ENCODE measurements around the gene GMCL2.
A peak's percentile ranks its signal among the peaks of the same experiment; 100 is the strongest.

The GMCL2 gene

DNA sequence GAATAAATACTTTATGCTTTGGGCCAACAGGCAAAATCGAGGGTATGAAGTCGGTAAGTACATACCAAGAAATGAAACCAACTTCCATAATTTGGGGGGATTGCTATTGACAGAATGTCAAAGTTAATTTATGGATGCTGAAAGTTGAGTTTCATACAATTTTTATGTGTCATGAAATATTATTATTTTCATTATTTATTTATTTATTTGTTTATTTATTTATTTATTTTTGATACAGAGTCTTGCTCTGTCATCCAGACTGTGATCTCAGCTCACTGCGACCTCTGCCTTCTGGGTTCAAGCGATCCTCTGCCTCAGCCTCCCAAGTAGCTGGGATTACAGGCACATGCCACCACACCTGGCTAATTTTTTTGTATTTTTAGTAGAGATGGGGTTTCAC, 4.5 kb upstream of the GMCL2 start:
- peaks cover 4% of the 10 kb centered on the region; the same call in 1 of the 2 replicates for H3K4me1 ChIP-seq (ENCODE audit: control insufficient read depth, low read length)
- H3K27me3 ChIP-seq (ENCODE audit: control insufficient read depth, low read length) = peaks cover 31% of the 10 kb centered on the region
- no peak overlapping the region for H3K4me3 ChIP-seq (ENCODE audit: low read length)
- H3K27ac ChIP-seq (ENCODE audit: low read depth, low read length) = no peak overlapping the region
- no peaks in the 10 kb centered on the region for H3K9me3 ChIP-seq (ENCODE audit: control insufficient read depth, insufficient read depth, low read length)
- no peaks in the 10 kb centered on the region for H4K20me1 ChIP-seq (ENCODE audit: control insufficient read depth, insufficient read depth, low read depth, low read length)
- TF ChIP-seq CTCF (IDR thresholded peaks at IDR 0.05; ENCODE audit: low read depth, low read length, poor library complexity, severe bottlenecking) (no peak), EZH2phosphoT487 (IDR thresholded peaks at IDR 0.05; ENCODE audit: borderline replicate concordance, low read length) (no peak)
- no peaks in the 10 kb centered on the region for H3F3A ChIP-seq (ENCODE audit: control insufficient read depth, insufficient read depth)
- H3K79me2 ChIP-seq (ENCODE audit: control insufficient read depth, low read length) = no peaks in the 10 kb centered on the region
- H3K9me2 ChIP-seq (replicated peaks; ENCODE audit: control insufficient read depth, low read length) = no peaks in the 10 kb centered on the region
- no peak overlapping the region for H3K4me2 ChIP-seq (ENCODE audit: low read length)
- H3K36me3 ChIP-seq (ENCODE audit: control insufficient read depth, low read length) = no peaks in the 10 kb centered on the region

DNA sequence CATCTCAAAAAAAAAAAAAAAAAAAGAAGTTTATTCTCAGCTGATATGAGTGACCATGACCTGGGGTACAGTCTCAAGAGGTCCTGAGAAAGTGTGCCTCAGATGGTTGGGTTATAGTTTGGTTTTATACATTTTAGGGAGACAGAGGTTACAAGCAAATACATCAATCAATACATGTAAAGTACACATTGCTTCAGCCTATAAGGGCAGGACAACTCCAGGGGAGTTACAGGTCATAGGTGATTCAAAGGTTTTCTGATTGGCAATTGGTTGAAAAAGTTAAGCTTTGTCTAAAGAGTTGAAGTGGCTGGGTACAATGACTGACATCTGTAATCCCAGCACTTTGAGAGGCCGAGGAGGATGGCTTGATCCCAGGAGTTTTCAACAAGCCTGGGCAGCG, 2.3 kb upstream of the GMCL2 start:
- H3K36me3 ChIP-seq (ENCODE audit: control insufficient read depth, low read length) = no peaks in the 10 kb centered on the region

GRCh38 chr5:178186427-178186826, 744 bp downstream of the GMCL2 start:
- Histone ChIP-seq H4K20me1 (ENCODE audit: control insufficient read depth, insufficient read depth, low read depth, low read length) (no peaks in the 10 kb centered on the region), H3K4me2 (ENCODE audit: low read length) (no peak overlapping the region), H3K27me3 (ENCODE audit: control insufficient read depth, low read length) (peaks cover 6% of the 10 kb centered on the region; the same call in 1 of the 2 replicates), H3K79me2 (ENCODE audit: control insufficient read depth, low read length) (no peaks in the 10 kb centered on the region), H3K36me3 (ENCODE audit: control insufficient read depth, low read length) (no peaks in the 10 kb centered on the region), H3K27ac (ENCODE audit: low read depth, low read length) (no peak overlapping the region), H3F3A (ENCODE audit: control insufficient read depth, insufficient read depth) (0 out of 2 replicates have a peak, but pooled peaks cover 2% of the 10 kb centered on the region), H3K4me3 (ENCODE audit: low read length) (no peak overlapping the region), H3K9me3 (ENCODE audit: control insufficient read depth, insufficient read depth, low read length) (no peaks in the 10 kb centered on the region), H3K9me2 (replicated peaks; ENCODE audit: control insufficient read depth, low read length) (no peaks in the 10 kb centered on the region), H3K4me1 (ENCODE audit: control insufficient read depth, low read length) (peaks cover 10% of the 10 kb centered on the region)
- TF ChIP-seq EZH2phosphoT487 (IDR thresholded peaks at IDR 0.05; ENCODE audit: borderline replicate concordance, low read length) (no peak), CTCF (IDR thresholded peaks at IDR 0.05; ENCODE audit: low read depth, low read length, poor library complexity, severe bottlenecking) (no peak)

More for the DNA sequence above, 2.3 kb upstream of the GMCL2 start:
- H3K4me2 ChIP-seq (ENCODE audit: low read length) = no peak overlapping the region
- no peak overlapping the region for H3K4me3 ChIP-seq (ENCODE audit: low read length)
- H3K9me2 ChIP-seq (replicated peaks; ENCODE audit: control insufficient read depth, low read length) = no peaks in the 10 kb centered on the region
- H4K20me1 ChIP-seq (ENCODE audit: control insufficient read depth, insufficient read depth, low read depth, low read length) = no peaks in the 10 kb centered on the region
- no peak overlapping the region for H3K27ac ChIP-seq (ENCODE audit: low read depth, low read length)
- H3K4me1 ChIP-seq (ENCODE audit: control insufficient read depth, low read length) = peaks cover 4% of the 10 kb centered on the region; the same call in 1 of the 2 replicates
- H3K79me2 ChIP-seq (ENCODE audit: control insufficient read depth, low read length) = no peaks in the 10 kb centered on the region
- no peak for TF ChIP-seq EZH2phosphoT487 (IDR thresholded peaks at IDR 0.05; ENCODE audit: borderline replicate concordance, low read length)
- H3K9me3 ChIP-seq (ENCODE audit: control insufficient read depth, insufficient read depth, low read length) = no peaks in the 10 kb centered on the region
- H3K27me3 ChIP-seq (ENCODE audit: control insufficient read depth, low read length) = peaks cover 20% of the 10 kb centered on the region
- H3F3A ChIP-seq (ENCODE audit: control insufficient read depth, insufficient read depth) = 0 out of 2 replicates have a peak, but pooled peaks cover 2% of the 10 kb centered on the region

DNA sequence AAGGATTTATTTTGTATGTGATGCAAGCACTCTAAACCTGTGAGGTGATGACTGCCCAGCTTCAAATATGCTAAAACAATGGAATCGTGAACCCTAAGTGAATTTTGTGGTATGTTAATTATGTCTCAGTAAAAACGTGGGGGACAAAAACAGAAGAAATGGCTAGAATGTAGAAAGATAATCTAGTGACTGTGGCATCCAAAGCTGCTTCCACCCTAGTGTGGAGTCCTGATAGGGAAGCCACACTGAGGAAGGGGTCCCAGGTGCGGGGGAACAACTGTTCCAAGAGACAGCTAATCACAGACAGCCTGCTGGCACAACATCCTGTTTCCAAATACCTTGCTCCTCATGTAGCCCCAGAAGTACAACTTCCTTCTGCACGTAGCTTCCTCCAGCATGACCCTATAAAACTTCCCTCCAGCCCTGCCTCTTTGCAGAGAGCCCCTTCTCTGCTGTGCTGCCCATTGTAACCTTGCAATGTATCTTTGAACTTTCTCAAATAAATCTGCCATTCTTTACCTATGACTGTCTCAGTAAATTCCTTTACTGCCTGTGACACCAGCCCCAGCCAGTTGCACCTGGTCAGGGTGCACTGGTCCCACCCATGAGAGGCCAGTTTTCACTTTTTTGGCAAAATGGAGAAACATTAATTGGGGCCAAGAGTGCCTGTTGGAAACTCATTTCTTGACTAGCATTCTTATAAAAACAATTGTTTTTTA, 4.9 kb downstream of the GMCL2 start:
- no peak overlapping the region for H3K27ac ChIP-seq (ENCODE audit: low read depth, low read length)
- 0 out of 2 replicates have a peak overlapping the region, but pooled peaks have one; percentile 17 for H3K4me3 ChIP-seq (ENCODE audit: low read length)
- H3K4me1 ChIP-seq (ENCODE audit: control insufficient read depth, low read length) = peaks cover 15% of the 10 kb centered on the region
- H3F3A ChIP-seq (ENCODE audit: control insufficient read depth, insufficient read depth) = 0 out of 2 replicates have a peak, but pooled peaks cover 2% of the 10 kb centered on the region
- no peaks in the 10 kb centered on the region for H3K79me2 ChIP-seq (ENCODE audit: control insufficient read depth, low read length)
- peak overlapping the region; percentile 45 for H3K4me2 ChIP-seq (ENCODE audit: low read length)
- H3K9me2 ChIP-seq (replicated peaks; ENCODE audit: control insufficient read depth, low read length) = no peaks in the 10 kb centered on the region
- H4K20me1 ChIP-seq (ENCODE audit: control insufficient read depth, insufficient read depth, low read depth, low read length) = no peaks in the 10 kb centered on the region
- no peaks in the 10 kb centered on the region for H3K36me3 ChIP-seq (ENCODE audit: control insufficient read depth, low read length)
- TF ChIP-seq EZH2phosphoT487 (IDR thresholded peaks at IDR 0.05; ENCODE audit: borderline replicate concordance, low read length) (no peak), CTCF (IDR thresholded peaks at IDR 0.05; ENCODE audit: low read depth, low read length, poor library complexity, severe bottlenecking) (no peak)
- H3K27me3 ChIP-seq (ENCODE audit: control insufficient read depth, low read length) = no peaks in the 10 kb centered on the region
- H3K9me3 ChIP-seq (ENCODE audit: control insufficient read depth, insufficient read depth, low read length) = no peaks in the 10 kb centered on the region
